HG02973 (cell line): ENCODE results near the gene CDC42.
"Not testable (repeated sequence)": the region's sequence is repeated elsewhere in the genome, so short reads cannot be mapped to it uniquely, and the experiment has no call there.

ENCODE experiments used
- ATAC-seq: cut with Tn5 transposase; IDR thresholded peaks from one replicate; pipeline ENCODE4 v1.9.1; 2021; ENCODE audit warnings: moderate library complexity; ENCODE audit not compliant: unreplicated experiment

Gene CDC42

DNA sequence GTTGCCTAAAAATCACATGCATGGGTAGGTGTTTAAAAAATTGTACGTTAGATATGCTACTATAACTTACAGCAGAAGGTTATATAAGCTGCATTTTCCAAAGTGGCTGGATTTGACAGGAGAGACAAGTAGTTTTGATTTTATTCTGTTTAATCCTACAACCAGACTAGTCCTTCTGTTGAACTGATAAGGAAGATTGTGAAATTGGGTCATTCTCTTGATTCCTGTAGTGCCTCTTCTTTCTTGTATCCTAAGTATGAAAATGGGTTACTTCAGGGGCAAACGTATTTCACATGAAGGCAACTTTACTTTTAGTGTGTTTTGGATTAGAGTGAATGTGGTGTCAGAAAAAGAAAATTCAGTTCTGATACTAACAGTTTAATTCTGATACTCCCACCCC is 19.0 kb downstream of the CDC42 start:
- no peak for ATAC-seq

DNA sequence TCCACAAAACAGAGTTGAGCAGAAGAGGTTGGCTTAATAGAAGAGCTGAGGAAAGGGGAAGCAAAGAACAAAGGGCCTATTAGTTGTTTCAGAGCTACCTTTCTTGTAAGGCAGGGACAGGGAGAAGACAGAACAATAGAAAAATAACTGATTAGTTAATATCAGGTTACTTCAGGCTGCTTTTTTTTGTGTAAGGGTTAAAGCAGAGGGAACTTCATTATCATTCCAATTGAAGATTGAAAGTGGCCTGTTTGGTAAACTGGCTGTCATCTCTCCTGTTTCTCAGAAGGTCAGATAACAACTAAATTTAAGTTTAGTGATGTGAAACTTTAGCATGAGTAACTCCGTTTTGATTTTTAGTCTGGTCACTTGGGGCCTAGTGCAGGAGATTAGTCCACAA is 22.3 kb downstream of the CDC42 start:
- ATAC-seq, result no peak

DNA sequence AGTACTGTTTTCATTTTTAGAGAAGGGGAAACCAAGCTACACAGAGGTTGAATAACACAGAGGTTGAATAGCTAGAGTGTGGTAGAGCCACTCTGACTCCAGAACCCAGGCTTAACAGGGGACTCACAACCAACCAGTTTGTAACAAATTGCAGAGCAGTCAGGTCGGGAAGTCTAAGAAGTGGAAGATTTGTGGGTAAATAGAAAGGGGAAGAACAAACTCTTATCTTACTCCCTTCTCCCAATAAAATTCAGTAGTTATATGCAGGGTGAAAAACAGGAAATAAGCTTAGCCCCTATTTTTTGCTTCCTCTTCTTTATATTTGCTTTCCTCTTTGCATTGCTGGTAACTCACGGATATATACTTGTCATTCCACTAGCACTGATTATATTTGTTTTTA is 23.2 kb downstream of the CDC42 start:
- no peak for ATAC-seq

DNA sequence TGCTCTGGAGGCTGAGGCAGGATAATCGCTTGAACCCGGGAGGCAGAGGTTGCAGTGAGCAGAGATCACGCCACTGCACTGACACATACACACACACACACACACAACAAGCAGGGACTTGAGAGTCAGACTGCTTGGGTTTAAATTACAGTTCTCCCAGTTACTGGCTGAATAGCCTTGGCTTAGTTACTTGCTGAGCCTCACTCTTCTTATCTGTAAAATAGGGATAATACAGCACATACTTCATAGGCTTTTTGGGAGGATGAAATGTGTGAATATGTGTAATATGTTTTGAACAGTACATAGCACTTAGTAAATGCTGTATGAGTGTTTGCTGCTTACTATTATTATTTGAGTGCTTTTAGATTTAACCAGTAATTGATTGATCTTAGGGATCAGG is 23.8 kb downstream of the CDC42 start:
- ATAC-seq, result no peak

DNA sequence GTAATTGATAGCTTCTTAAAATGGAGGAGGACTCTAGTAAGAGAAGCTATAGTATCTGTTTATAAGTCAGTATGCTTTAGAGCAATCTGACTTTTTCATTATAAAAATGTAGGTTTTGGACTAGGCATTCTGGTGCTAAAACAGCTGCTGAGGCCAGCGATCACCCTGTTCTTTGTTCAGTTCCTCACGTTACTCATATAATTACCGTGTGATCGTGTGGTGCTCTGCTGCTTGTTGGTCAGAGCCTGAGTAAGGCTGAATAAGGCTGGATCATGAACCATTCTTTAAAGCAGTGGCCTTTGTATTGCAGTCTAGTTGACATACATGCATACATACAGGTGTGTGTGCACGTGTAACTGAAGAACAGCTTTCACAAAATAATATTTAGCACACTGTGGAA is 25.2 kb downstream of the CDC42 start:
- ATAC-seq, result no peak

DNA sequence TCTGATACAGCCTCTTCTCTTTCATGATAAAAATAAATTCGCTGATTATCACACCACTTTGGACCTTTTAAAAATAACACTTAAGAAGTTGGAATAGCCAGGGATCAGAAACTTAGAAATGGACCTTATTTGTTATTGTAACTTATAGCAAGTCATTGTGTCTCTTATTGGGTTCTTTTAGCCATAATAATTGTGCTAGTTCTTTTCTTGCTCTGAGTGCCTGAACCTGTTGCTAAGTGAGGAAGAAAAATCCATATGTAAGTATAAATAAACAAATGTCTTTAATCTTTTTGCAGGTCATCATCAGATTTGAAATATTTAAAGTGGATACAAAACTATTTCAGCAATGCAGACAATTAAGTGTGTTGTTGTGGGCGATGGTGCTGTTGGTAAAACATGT is 25.6 kb downstream of the CDC42 start:
- ATAC-seq, result no peak

DNA sequence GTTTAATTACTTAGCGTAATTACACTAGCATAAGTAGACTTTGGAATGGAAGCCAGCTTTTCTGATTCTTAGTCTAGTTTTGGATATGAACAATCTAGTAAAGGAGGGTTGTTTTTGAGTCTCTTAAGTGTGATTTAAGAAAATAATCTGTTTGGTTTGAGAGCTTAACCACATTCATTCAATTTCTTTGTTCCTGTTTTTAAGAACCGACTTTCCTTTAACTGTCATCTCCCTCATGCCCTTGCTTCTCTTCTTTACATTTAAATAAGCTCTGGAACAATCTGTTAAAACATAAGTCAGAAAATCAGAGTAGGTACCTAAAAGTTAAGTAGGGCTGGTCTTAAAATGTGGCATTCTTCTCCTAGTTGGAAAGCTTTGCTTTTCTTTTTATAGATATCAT is 27.7 kb downstream of the CDC42 start:
- ATAC-seq, result no peak

DNA sequence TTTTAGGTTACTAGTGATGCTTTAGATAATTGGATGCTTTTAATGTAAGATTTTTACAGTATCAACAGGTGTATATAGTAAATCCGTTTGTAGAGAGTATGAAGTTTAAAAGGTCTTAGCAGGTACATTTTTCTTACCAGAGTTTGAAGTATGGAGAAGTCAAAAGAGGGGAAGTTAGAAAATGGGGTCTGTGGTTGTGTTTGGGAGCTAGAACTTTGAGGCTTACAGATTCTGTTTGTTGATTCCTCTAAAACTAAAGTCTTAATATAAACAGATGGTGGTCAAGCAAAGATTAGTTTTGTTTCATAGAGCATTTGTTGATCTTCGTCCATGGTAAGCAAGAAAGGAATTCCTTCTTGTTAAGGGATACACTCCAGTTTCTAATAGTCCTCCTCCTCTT is 35.8 kb downstream of the CDC42 start:
- no peak for ATAC-seq

DNA sequence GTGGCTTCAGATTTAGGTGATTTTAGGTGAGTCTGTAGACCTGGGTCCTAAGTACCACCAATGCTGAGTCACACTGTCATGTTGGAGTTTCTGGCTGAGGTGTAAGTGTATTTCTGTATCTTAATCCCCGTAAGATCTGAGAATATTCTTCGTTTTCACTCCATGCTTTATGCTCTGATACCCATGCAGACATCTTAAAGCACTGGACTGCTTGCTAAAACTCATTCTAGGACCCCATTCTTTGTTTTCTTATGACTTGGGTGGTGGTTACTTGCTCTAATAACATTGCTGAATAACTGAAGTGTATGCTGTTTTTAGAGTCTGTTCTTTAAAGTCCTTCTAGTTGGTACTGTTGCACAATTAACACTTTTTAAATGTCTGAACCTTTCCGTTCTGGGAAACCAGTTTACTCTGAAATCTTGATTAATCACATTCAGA is 36.6 kb downstream of the CDC42 start:
- no peak for ATAC-seq

DNA sequence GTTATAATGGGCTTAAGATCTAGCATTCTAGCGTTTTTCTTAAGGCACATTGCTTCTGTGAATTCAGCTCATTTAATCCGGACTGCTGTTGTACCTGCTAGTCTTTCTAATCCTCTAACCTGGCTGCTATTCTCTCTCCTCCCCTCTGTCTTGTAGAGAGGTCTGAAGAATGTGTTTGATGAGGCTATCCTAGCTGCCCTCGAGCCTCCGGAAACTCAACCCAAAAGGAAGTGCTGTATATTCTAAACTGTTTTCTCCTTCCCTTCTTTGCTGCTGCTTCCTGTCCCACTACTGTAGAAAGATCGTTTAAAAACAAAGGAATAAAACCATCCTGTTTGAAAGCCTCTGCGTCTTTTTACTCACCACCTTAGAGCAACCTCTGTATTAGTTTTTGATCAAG is 37.3 kb downstream of the CDC42 start:
- ATAC-seq, result no peak

DNA sequence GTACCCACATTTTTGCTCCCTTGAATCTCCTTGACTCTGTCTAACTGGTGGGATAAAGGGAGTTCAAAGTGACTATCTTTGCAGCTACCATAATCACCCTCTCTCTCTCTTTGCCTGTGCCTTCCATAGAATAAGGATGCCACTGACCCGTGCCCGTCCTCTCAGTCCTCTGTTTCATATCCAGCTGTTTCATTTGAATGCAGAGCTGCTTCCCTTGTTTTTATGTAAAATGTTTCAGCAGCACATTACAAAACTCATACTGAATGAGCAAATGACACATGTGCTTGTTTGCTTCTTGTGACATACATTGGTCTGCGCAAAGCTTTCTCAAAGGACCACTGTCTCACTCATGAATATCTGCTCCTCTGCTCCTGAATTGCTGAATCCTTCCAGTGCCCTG is 38.4 kb downstream of the CDC42 start:
- no peak for ATAC-seq

DNA sequence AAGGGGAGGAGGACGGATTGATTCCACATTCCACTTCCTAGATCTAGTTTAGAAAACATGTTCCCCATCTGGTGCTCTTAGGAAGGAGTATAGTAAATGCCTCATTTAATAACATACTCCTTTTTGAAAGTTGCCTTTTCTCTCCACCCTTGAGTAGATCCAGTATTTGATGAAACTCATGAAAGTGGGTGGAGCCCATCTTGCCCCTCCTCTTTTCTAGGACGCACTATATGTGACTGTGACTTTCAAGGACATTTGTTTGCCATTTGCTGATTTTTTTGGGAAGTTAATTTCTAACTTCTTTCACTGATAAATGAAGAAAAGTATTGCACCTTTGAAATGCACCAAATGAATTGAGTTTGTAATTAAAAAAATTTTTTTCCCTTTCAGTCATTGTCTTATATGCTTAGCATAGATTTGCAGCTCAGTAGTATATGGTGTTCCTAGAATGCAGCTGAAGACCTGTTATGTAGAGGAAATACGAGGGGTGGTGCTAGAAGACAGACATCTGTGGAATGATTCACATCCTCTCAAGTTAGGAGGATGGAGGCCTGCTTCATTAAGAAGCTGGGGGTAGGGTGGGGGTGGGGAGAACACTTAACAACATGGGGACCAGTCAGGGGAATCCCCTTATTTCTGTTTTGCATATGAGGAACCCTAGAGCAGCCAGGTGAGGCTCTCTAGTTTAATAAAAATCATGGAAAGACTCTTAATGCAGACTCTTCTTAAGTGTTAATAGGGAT is 39.7 kb downstream of the CDC42 start:
- not testable (repeated sequence) for ATAC-seq

DNA sequence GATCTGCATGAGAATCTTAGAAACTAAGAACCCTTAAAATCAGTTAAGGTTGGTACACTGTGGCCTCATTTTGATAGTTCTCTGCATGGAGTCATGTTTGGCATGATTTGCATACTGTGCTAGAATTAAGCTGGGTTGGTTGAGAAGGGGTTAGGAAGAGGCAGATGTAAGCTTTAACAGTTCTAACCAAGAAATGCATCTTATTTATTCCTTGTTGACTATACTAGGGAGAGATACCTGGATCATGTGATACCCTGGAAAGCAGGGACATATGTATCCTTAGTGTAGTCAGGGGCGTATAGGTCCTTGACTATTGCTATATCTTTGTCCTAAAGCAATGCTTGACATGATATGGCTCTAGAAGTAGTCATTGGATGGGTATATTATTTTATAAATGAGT is 41.0 kb downstream of the CDC42 start:
- ATAC-seq, result no peak

DNA sequence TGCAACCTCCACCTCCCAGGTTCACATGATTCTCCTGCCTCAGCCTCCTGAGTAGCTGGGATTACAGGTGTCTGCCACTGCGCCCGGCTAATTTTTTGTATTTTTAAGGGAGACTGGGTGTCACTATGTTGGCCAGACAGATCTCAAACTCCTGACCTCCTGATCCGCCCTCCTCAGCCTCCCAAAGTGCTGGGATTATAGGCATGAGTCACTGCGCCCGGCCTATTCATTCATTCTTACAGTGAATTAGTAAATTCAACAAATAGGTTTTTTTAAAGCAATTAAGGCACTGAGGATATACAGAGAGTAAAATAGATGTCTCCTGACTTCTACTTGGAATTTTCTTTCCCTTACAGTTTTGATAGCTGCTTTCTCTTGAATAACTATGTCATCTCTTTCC is 43.5 kb downstream of the CDC42 start:
- ATAC-seq, result no peak

DNA sequence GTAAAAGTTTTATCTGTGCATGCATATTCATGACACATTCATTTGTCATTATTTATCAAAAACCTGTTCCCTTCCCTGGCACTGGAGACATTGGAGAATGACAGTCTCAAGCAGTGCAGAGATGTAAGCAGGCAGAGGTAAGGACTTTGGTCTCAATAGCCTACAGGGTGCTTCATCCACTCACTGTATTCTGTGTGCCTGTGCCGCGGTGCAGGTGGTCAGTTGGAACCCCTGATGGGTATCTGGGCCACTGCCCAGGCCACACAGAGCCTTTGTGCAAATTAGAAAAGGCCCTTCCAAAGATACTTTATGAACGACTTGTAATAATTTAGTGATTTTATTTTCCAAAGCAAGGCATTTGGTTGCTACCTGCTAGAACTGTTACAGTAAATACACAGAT is 44.0 kb downstream of the CDC42 start:
- ATAC-seq, result no peak

DNA sequence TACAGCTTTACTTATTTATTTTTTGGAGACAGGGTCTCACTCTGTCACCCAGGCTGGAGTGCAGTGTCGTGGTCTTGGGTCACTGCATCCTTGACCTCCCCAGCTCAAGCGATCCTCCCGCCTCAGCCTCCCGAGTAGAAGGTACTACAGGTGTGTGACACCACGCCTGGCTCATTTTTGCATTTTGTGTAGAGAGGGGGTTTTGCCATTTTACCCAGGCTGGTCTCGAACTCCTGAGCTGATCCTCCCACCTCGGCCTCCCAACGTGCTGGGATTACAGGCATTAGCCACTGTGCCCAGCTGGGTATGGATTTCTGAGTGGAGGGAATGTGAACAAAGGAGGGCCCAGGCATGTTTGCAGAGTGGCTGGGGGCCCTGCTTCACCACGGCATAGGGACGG is 46.2 kb downstream of the CDC42 start:
- no peak for ATAC-seq

DNA sequence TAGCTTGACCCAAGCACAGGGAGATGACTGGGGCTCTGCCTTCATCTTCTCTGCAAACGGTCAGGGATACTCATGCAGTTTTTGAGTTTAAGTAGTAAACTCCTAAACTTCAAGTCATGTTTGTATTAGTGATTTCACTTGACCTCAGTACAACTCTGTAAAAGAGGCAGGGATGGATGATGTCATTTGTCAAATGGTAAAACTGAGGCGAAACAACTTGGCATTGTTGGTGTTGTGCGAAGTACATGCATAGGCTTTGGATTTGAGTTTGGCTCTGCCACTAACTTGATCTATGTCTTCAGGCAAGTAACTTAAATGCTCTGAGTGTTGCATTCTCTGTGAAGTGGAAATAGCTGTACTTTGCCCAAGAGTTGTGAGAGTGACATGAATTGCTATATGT is 47.7 kb downstream of the CDC42 start:
- ATAC-seq, result no peak

DNA sequence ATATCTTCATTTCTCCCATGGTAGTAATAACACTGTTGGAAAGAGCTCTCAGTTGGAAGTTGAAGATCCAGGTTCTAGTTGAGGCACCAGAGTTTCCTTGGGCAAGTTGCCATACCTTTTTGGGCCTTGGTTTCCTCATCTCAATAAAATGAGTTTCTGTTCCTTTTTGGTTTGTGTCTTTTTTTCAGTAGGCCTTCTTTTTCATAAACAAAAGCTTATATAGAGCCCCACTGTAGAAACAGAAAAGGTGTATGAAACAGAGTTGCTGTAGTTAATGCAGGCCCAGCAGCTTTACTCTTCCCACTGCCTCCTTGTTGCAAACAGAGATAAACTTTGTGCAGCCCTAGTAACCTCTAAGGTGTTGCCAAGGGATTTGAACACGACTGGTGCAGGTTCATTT is 48.7 kb downstream of the CDC42 start:
- ATAC-seq, result no peak

DNA sequence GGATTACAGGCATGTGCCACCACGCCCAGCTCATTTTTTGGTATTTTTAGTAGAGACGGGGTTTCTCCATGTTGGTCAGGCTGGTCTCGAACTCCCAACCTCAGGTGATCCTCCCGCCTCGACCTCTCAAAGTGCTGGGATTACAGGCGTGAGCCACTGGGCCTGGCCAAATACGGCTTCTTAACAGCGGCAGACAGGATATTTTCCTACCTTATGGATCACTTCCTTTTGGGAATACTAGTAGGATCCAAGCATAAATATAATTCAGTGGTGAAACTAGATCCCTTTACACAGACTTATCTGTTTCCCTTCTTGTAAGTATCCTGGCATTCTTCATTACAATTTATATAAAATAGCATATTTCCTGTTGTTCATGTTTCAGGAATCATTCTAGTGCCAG is 49.5 kb downstream of the CDC42 start:
- ATAC-seq, result no peak

DNA sequence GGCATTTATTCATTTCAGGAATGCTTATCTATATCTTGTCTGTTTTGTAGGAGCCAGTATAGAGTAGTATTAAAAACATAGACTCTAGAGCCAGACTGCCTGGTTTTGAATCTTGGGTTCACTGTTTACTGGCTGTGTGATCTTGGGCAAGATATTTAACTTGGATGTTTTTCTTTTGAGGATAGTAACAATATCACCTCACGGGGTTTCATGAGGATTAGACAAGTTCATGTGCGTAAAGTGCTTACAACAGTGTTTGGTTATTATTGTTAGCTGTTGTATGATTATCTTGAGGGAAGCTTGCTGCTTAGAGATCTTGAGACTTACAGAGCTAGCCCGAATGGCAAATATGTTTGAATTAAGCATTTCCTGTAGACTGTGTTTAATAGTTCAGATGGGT is 50.2 kb downstream of the CDC42 start:
- no peak for ATAC-seq

DNA sequence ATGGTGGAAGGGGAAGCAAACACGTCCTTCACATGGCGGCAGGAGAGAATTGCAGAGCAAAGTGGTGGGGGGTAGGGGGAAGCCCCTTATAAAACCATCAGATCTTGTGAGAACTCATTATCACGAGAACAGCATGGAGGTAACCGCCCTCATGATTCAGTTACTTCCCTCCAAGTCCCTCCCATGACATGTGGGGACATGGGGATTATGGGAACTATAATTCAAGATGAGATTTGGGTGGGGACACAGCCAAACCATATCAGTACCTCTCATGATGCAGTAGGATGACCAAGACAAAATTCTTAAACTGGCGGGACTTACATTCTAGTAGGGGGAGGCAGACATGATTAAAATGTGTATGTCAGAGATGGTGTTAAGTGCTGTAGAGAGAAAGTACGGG is 51.6 kb downstream of the CDC42 start:
- ATAC-seq, result no peak

DNA sequence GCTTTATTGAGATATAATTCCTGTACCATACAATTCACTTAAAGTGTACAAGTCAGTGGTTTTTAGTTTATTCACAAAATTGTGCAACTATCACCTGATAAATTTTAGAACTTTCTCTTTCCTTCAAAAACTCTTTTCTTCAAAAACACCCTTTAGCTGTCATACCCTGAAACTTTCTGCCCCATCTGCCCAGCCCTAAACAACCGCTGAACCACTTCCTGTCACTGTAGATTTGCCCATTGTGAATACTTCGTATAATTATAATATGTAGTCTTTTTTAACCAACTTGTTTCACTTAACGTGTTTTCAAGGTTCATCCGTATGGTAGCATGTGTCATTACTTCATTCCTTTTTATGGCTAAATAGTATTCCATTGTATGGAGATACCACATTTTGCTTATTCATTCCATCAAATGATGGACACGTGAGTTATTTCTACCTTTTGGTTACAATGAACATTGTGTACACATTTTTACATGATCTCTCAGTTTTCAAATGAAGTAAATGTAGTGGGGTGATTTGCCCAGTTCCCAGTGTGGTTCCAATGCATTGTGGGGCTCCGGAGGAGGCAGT is 52.4 kb downstream of the CDC42 start:
- ATAC-seq, result no peak

DNA sequence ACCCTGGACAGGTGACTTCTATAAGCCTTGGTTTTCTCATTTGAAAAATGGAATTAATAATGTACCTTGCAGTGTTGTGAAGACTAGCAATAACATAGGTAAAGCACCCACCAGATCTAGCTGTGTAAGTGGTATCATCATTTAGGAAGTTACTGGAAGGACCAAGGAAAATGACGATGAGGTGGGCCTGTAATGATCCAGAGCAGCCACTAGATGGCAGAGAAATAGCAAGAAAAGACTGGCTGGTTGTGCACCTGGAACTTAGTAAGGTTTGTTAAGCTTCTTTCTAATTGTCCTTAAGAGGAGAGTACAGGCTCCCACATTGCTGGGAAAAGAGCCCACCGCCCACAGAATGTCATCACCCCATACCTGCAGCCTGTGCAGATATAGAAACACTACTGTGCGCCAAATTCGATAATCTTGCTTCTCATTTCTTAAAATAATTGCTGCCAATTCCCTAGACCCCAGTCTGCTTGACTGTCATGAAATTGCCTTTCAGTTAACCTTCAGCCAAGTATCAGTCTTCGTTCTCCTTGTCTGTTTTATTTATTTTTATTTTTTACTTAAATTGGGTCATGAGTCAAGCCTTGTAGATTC is 53.2 kb downstream of the CDC42 start:
- ATAC-seq, result no peak
